SK-N-SH (cell line): ENCODE data around the gene CLC. TPM values are rescaled to one million over a fixed set of nuclear protein-coding genes. Genes with fewer than 3 reads are reported as not detected.

Source experiments
- CTCF ChIA-PET: fragments of 300-600, 350-600 bp; formaldehyde crosslinking; extraction: SDS; loops from one replicate; lab custom pipeline; 2021; lab: Yijun Ruan, JAX
- POLR2A ChIA-PET: fragments of 350-600 bp; sonication (Branson Sonifier 250); formaldehyde crosslinking; extraction: SDS; loops from one replicate; lab custom pipeline; 2020; ENCODE audit warnings: antibody characterized with exemption, inconsistent platforms; lab: Yijun Ruan, JAX
- DNase-seq: peaks from one replicate; pipeline ENCODE4 v3.0.0; 2012
- H2AFZ ChIP-seq: fragments of 200-600 bp; sonication (generic); 2 replicates; pipeline ENCODE4 v1.8.1; 2016; ENCODE audit warnings: antibody characterized with exemption, mild to moderate bottlenecking, low read depth
- H3F3A ChIP-seq: fragments of 200-600 bp; sonication (generic); replicated peaks from 2 replicates; pipeline ENCODE3; 2016; ENCODE audit warnings: antibody characterized with exemption, mild to moderate bottlenecking; ENCODE audit not compliant: insufficient read depth
- H3K27ac ChIP-seq, 2 experiments: fragments of 200-500 bp in 1 of 2; fragments of 200-600 bp in 1 of 2; sonication (Bioruptor generic) in 1 of 2; sonication (generic), shearing (Covaris generic) in 1 of 2; 2 replicates each; pipeline versions ENCODE4 v1.5.1 to v1.6.1; 2014 to 2016; ENCODE audit warnings: low read depth in 2 of 2, inconsistent platforms in 1 of 2, low read length in 1 of 2, mild to moderate bottlenecking in 1 of 2, mixed read lengths in 1 of 2
- H3K27me3 ChIP-seq: fragments of 200-600 bp; sonication (generic), shearing (Covaris generic); 2 replicates; pipeline ENCODE4 v1.6.1; 2016; ENCODE audit warnings: mixed run types; ENCODE audit not compliant: insufficient read depth
- H3K36me3 ChIP-seq, 2 experiments: fragments of 200-500 bp in 1 of 2; fragments of 200-600 bp in 1 of 2; sonication (Bioruptor generic) in 1 of 2; sonication (generic) in 1 of 2; replicated peaks in 1 of 2; 2 replicates each; pipeline versions ENCODE3 to v1.5.1; 2014 to 2016; ENCODE audit warnings: low read length in 1 of 2, mild to moderate bottlenecking in 1 of 2; ENCODE audit not compliant: insufficient read depth in 2 of 2, control insufficient read depth in 1 of 2
- H3K4me1 ChIP-seq, 2 experiments: fragments of 200-500 bp in 1 of 2; fragments of 200-600 bp in 1 of 2; sonication (Bioruptor generic) in 1 of 2; sonication (generic), shearing (Covaris generic) in 1 of 2; 2 replicates each; pipeline versions ENCODE4 v1.5.1 to v1.6.1; 2014 to 2016; ENCODE audit warnings: low read depth in 1 of 2, low read length in 1 of 2, mixed run types in 1 of 2; ENCODE audit not compliant: insufficient read depth in 2 of 2, control insufficient read depth in 1 of 2
- H3K4me2 ChIP-seq: fragments of 200-600 bp; sonication (generic), shearing (Covaris generic); 2 replicates; pipeline ENCODE4 v1.6.1; 2017; ENCODE audit warnings: mixed run types
- H3K4me3 ChIP-seq, 2 experiments: fragments of 200-500 bp in 1 of 2; fragments of 200-600 bp in 1 of 2; sonication (Bioruptor generic) in 1 of 2; sonication (generic), shearing (Covaris generic) in 1 of 2; 2 replicates each; pipeline versions ENCODE4 v1.5.1 to v1.8.1; 2014 to 2016; ENCODE audit warnings: low read depth in 2 of 2, inconsistent platforms in 1 of 2, low read length in 1 of 2, mild to moderate bottlenecking in 1 of 2, mixed read lengths in 1 of 2, moderate library complexity in 1 of 2
- H3K79me2 ChIP-seq: fragments of 200-600 bp; sonication (generic); 2 replicates; pipeline ENCODE4 v1.8.1; 2017; ENCODE audit warnings: mild to moderate bottlenecking; ENCODE audit not compliant: insufficient read depth
- H3K9ac ChIP-seq: fragments of 200-600 bp; sonication (generic); 2 replicates; pipeline ENCODE4 v1.6.1; 2017; ENCODE audit warnings: mixed run types
- H3K9me2 ChIP-seq: fragments of 200-600 bp; sonication (generic); 2 replicates; pipeline ENCODE4 v1.6.1; 2017; ENCODE audit warnings: mixed run types
- H3K9me3 ChIP-seq: fragments of 200-600 bp; sonication (generic); 2 replicates; pipeline ENCODE4 v1.6.1; 2017; ENCODE audit warnings: mixed run types, mild to moderate bottlenecking, moderate library complexity
- H4K20me1 ChIP-seq: fragments of 200-600 bp; sonication (generic); 2 replicates; pipeline ENCODE4 v1.6.1; 2017; ENCODE audit warnings: mild to moderate bottlenecking, mixed run types; ENCODE audit not compliant: insufficient read depth
- ELF1 ChIP-seq: IDR thresholded peaks from 2 replicates; pipeline ENCODE4 v1.4.0; 2012
- EP300 ChIP-seq, 2 experiments: IDR thresholded peaks; 2 replicates each; pipeline versions ENCODE4 v1.4.0 to v1.6.1; 2012; ENCODE audit warnings: borderline replicate concordance in 1 of 2, low read depth in 1 of 2, low read length in 1 of 2
- EZH2phosphoT487 ChIP-seq: fragments of 200-600 bp; sonication (generic); IDR thresholded peaks from 2 replicates; pipeline ENCODE4 v1.6.1; 2017; ENCODE audit warnings: low read depth, mixed run types, mild to moderate bottlenecking, antibody characterized with exemption, moderate library complexity, borderline replicate concordance
- FOSL2 ChIP-seq: IDR thresholded peaks from 2 replicates; pipeline ENCODE4 v1.4.0; 2012; ENCODE audit warnings: low read depth, mild to moderate bottlenecking, moderate library complexity, borderline replicate concordance
- GATA2 ChIP-seq: sonication (generic); formaldehyde crosslinking; IDR thresholded peaks from 2 replicates; pipeline ENCODE4 v1.5.0; 2020; ENCODE audit warnings: mild to moderate bottlenecking, missing genetic modification reagents
- JUND ChIP-seq: IDR thresholded peaks from 2 replicates; pipeline ENCODE4 v1.4.0; 2012
- MEF2A ChIP-seq: IDR thresholded peaks from 2 replicates; pipeline ENCODE4 v1.4.0; 2012; ENCODE audit warnings: low read depth, borderline replicate concordance
- RCOR1 ChIP-seq: fragments of 150-350 bp; IDR thresholded peaks from 2 replicates; pipeline ENCODE4 v1.6.1; 2017; ENCODE audit warnings: antibody characterized with exemption, low read length
- TEAD4 ChIP-seq: IDR thresholded peaks from 2 replicates; pipeline ENCODE4 v1.4.0; 2012; ENCODE audit warnings: mild to moderate bottlenecking, borderline replicate concordance; ENCODE audit not compliant: insufficient read depth
- ZBTB33 ChIP-seq: IDR thresholded peaks from 2 replicates; pipeline ENCODE4 v1.4.0; 2012; ENCODE audit warnings: low read depth, borderline replicate concordance
- WGBS: methylation state at CpG from one replicate; pipeline ENCODE4 v1.1.6; 2017; ENCODE audit warnings: low lambda C conversion rate; 5-methylcytosine and 5-hydroxymethylcytosine counted together
- polyA plus RNA-seq, 3 experiments: library from polyadenylated mRNA; depleted of rRNA; stranded (reverse); fragments of >200 nt; gene quantifications; 2 replicates each; pipeline ENCODE4 v1.2.3, GENCODE V29; 2012
- TF ChIP-seq, protein P1 (sequence below): IDR thresholded peaks from 2 replicates; pipeline ENCODE4 v1.6.1; 2012; ENCODE audit warnings: mild to moderate bottlenecking, low read depth, low read length, moderate library complexity
- TF ChIP-seq, protein P2 (sequence below): fragments of 200-600 bp; sonication (generic); IDR thresholded peaks from 2 replicates; pipeline ENCODE4 v1.6.1; 2017; ENCODE audit warnings: antibody characterized with exemption, mild to moderate bottlenecking, moderate library complexity
- TF ChIP-seq, protein P3 (sequence below): IDR thresholded peaks from 2 replicates; pipeline ENCODE4 v1.4.0; 2012; ENCODE audit warnings: low read depth, borderline replicate concordance
- TF ChIP-seq, protein P4 (sequence below): fragments of 150-350 bp; IDR thresholded peaks from 2 replicates; pipeline ENCODE4 v1.6.1; 2017; ENCODE audit warnings: antibody characterized with exemption, low read length, low read depth, borderline replicate concordance
- TF ChIP-seq, protein P5 (sequence below): IDR thresholded peaks from 2 replicates; pipeline ENCODE4; 2012

CLC gene
- polyA plus RNA-seq, 1 of the 3 experiments (the other 2 are of a cell fraction) = not detected

- ChIA-PET POLR2A (no interaction called here), CTCF (no interaction called here)
- H3K36me3 ChIP-seq = no peaks in the 10 kb centered on the region
- H3K27me3 ChIP-seq = peaks cover 10% of the 10 kb centered on the region; the same call in 1 of the 2 replicates
- no peak overlapping the region for H2AFZ ChIP-seq
- no peaks in the 10 kb centered on the region for H3K9me3 ChIP-seq
- TF ChIP-seq, protein P1, sequence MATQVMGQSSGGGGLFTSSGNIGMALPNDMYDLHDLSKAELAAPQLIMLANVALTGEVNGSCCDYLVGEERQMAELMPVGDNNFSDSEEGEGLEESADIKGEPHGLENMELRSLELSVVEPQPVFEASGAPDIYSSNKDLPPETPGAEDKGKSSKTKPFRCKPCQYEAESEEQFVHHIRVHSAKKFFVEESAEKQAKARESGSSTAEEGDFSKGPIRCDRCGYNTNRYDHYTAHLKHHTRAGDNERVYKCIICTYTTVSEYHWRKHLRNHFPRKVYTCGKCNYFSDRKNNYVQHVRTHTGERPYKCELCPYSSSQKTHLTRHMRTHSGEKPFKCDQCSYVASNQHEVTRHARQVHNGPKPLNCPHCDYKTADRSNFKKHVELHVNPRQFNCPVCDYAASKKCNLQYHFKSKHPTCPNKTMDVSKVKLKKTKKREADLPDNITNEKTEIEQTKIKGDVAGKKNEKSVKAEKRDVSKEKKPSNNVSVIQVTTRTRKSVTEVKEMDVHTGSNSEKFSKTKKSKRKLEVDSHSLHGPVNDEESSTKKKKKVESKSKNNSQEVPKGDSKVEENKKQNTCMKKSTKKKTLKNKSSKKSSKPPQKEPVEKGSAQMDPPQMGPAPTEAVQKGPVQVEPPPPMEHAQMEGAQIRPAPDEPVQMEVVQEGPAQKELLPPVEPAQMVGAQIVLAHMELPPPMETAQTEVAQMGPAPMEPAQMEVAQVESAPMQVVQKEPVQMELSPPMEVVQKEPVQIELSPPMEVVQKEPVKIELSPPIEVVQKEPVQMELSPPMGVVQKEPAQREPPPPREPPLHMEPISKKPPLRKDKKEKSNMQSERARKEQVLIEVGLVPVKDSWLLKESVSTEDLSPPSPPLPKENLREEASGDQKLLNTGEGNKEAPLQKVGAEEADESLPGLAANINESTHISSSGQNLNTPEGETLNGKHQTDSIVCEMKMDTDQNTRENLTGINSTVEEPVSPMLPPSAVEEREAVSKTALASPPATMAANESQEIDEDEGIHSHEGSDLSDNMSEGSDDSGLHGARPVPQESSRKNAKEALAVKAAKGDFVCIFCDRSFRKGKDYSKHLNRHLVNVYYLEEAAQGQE = no peak
- TF ChIP-seq, protein P2, sequence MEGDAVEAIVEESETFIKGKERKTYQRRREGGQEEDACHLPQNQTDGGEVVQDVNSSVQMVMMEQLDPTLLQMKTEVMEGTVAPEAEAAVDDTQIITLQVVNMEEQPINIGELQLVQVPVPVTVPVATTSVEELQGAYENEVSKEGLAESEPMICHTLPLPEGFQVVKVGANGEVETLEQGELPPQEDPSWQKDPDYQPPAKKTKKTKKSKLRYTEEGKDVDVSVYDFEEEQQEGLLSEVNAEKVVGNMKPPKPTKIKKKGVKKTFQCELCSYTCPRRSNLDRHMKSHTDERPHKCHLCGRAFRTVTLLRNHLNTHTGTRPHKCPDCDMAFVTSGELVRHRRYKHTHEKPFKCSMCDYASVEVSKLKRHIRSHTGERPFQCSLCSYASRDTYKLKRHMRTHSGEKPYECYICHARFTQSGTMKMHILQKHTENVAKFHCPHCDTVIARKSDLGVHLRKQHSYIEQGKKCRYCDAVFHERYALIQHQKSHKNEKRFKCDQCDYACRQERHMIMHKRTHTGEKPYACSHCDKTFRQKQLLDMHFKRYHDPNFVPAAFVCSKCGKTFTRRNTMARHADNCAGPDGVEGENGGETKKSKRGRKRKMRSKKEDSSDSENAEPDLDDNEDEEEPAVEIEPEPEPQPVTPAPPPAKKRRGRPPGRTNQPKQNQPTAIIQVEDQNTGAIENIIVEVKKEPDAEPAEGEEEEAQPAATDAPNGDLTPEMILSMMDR = no peak
- no peak for TF ChIP-seq GATA2 (CRISPR knock-in tag)
- no peak for TF ChIP-seq ZBTB33
- TF ChIP-seq, protein P3, sequence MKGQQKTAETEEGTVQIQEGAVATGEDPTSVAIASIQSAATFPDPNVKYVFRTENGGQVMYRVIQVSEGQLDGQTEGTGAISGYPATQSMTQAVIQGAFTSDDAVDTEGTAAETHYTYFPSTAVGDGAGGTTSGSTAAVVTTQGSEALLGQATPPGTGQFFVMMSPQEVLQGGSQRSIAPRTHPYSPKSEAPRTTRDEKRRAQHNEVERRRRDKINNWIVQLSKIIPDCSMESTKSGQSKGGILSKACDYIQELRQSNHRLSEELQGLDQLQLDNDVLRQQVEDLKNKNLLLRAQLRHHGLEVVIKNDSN = no peak
- TF ChIP-seq TEAD4 = no peak
- TF ChIP-seq MEF2A = no peak
- TF ChIP-seq EP300 (IDR thresholded peaks at IDR 0.05; ENCODE audit: borderline replicate concordance in 1 of 2, low read depth in 1 of 2, low read length in 1 of 2) = no peak
- no peak for TF ChIP-seq EZH2phosphoT487
- TF ChIP-seq ELF1 = no peak
- TF ChIP-seq JUND = no peak
- TF ChIP-seq, protein P4, sequence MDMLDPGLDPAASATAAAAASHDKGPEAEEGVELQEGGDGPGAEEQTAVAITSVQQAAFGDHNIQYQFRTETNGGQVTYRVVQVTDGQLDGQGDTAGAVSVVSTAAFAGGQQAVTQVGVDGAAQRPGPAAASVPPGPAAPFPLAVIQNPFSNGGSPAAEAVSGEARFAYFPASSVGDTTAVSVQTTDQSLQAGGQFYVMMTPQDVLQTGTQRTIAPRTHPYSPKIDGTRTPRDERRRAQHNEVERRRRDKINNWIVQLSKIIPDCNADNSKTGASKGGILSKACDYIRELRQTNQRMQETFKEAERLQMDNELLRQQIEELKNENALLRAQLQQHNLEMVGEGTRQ = no peak
- TF ChIP-seq, protein P5, sequence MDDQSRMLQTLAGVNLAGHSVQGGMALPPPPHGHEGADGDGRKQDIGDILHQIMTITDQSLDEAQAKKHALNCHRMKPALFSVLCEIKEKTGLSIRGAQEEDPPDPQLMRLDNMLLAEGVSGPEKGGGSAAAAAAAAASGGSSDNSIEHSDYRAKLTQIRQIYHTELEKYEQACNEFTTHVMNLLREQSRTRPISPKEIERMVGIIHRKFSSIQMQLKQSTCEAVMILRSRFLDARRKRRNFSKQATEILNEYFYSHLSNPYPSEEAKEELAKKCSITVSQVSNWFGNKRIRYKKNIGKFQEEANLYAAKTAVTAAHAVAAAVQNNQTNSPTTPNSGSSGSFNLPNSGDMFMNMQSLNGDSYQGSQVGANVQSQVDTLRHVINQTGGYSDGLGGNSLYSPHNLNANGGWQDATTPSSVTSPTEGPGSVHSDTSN = no peak
- no peak for TF ChIP-seq FOSL2
- no peak for TF ChIP-seq RCOR1
- H3K27ac ChIP-seq = no peak overlapping the region
- no peak overlapping the region for H3K9ac ChIP-seq
- no peaks in the 10 kb centered on the region for H4K20me1 ChIP-seq
- DNase-seq = no peak
- H3K4me2 ChIP-seq = no peak overlapping the region
- 13% methylated on average over 4 of the region's 4 CpGs for WGBS
- no peaks in the 10 kb centered on the region for H3K79me2 ChIP-seq
- H3F3A ChIP-seq = no peaks in the 10 kb centered on the region
- H3K4me3 ChIP-seq = no peak overlapping the region
- H3K4me1 ChIP-seq = no peaks in the 10 kb centered on the region
- H3K9me2 ChIP-seq = no peaks in the 10 kb centered on the region
Observed at GRCh38 chr19:39710333-39710890, 27.4 kb downstream of the CLC start.
